HepG2 (cell line): ENCODE results near the gene CLEC20A. TPM values are rescaled to one million over a fixed set of nuclear protein-coding genes. Genes with fewer than 3 reads are reported as not detected.

ENCODE experiments used
- ATAC-seq: fragments of 200-7000 bp; cut with Tn5 transposase; 3 replicates; pipeline ENCODE4 v1.9.1; 2020; ENCODE audit warnings: mild to moderate bottlenecking, moderate library complexity
- BruUV-seq: library from RNA; stranded (reverse); fragments of 400-500 nt; replicated peaks from 2 replicates; lab custom pipeline; 2021; lab: Mats Ljungman, UMichigan
- CTCF ChIA-PET: fragments of 300-600 bp; formaldehyde crosslinking; extraction: SDS; loops from one replicate; lab custom pipeline; 2021; ENCODE audit warnings: low total read pairs, inconsistent platforms, low intra/inter-chr PET ratio; lab: Yijun Ruan, JAX
- POLR2A ChIA-PET: fragments of 350-600 bp; sonication (Branson Sonifier 250); formaldehyde crosslinking; loops from one replicate; lab custom pipeline; 2020; ENCODE audit warnings: antibody characterized with exemption, inconsistent platforms; lab: Yijun Ruan, JAX
- DNase-seq: peaks from one replicate; pipeline ENCODE4 v3.0.0-alpha.2; 2015; ENCODE audit warnings: low spot score
- FAIRE-seq: peaks from 3 replicates; lab custom pipeline; 2011; peaks lifted over from hg19 to GRCh38; lab: Jason Lieb, UNC
- H2AFZ ChIP-seq: one replicate; pipeline ENCODE4 v1.6.1; 2011; ENCODE audit warnings: low read length, inconsistent platforms
- H3K27ac ChIP-seq: fragments of 300-600 bp; 3 replicates; pipeline ENCODE4 v1.8.0; 2011; ENCODE audit warnings: mixed run types, mild to moderate bottlenecking, mixed read lengths, low read length, inconsistent platforms; ENCODE audit not compliant: insufficient read depth; ENCODE audit errors: extremely low read length
- H3K27me3 ChIP-seq, 2 experiments: fragments of 200-600 bp in 1 of 2; 2 replicates in 1 of 2; 3 replicates in 1 of 2; pipeline versions ENCODE4 v1.6.0 to v1.8.0; 2011; ENCODE audit warnings: low read length in 2 of 2, mild to moderate bottlenecking in 2 of 2, moderate library complexity in 2 of 2, inconsistent platforms in 1 of 2; ENCODE audit not compliant: insufficient read depth in 2 of 2, control insufficient read depth in 1 of 2
- H3K36me3 ChIP-seq, 2 experiments: fragments of 200-600 bp in 1 of 2; replicated peaks in 1 of 2; 2 replicates in 1 of 2; 3 replicates in 1 of 2; pipeline versions ENCODE4 v1.5.1 to v1.8.0; 2011; ENCODE audit warnings: low read length in 2 of 2, inconsistent platforms in 1 of 2; ENCODE audit not compliant: insufficient read depth in 2 of 2, control insufficient read depth in 1 of 2
- H3K4me1 ChIP-seq: 2 replicates; pipeline ENCODE4 v1.5.1; 2012; ENCODE audit warnings: low read length, inconsistent platforms; ENCODE audit not compliant: insufficient read depth
- H3K4me2 ChIP-seq: 2 replicates; pipeline ENCODE4 v1.6.0; 2011; ENCODE audit warnings: low read depth, low read length, inconsistent platforms
- H3K4me3 ChIP-seq, 3 experiments: fragments of 200-600 bp in 1 of 3; sonication (generic), shearing (Covaris generic) in 1 of 3; replicated peaks in 1 of 3; 2 replicates each; pipeline ENCODE4 v1.5.1; 2011 to 2016; ENCODE audit warnings: low read length in 3 of 3, inconsistent platforms in 2 of 3, low read depth in 2 of 3, mild to moderate bottlenecking in 2 of 3, control low read depth in 1 of 3, mixed read lengths in 1 of 3; ENCODE audit not compliant: insufficient read depth in 1 of 3
- H3K79me2 ChIP-seq: one replicate; pipeline ENCODE4 v1.6.1; 2011; ENCODE audit warnings: low read length, inconsistent platforms; ENCODE audit not compliant: insufficient read depth
- H3K9ac ChIP-seq: 2 replicates; pipeline ENCODE4 v1.6.0; 2011; ENCODE audit warnings: mild to moderate bottlenecking, low read depth, low read length, inconsistent platforms; ENCODE audit not compliant: insufficient read depth
- H3K9me3 ChIP-seq: 2 replicates; pipeline ENCODE4 v1.5.1; 2012; ENCODE audit warnings: mild to moderate bottlenecking, low read length
- H4K20me1 ChIP-seq: 2 replicates; pipeline ENCODE4 v1.6.0; 2011; ENCODE audit warnings: inconsistent platforms, mild to moderate bottlenecking, low read length, moderate library complexity; ENCODE audit not compliant: insufficient read depth
- PATZ1 ChIP-seq: sonication (generic); formaldehyde crosslinking; IDR thresholded peaks from 2 replicates; pipeline ENCODE4 v1.4.0; 2020; ENCODE audit warnings: missing genetic modification reagents
- ZNF770 ChIP-seq: sonication (generic); formaldehyde crosslinking; IDR thresholded peaks from 2 replicates; pipeline ENCODE4 v1.5.0; 2020; ENCODE audit warnings: mild to moderate bottlenecking, missing genetic modification reagents
- WGBS: methylation state at CpG from one replicate; pipeline ENCODE4 v1.1.6; 2017; ENCODE audit warnings: low lambda C conversion rate; 5-methylcytosine and 5-hydroxymethylcytosine counted together
- in situ Hi-C: cut with HindIII; loops from 2 replicates; pipeline ENCODE4 v1.10.0; 2017; ENCODE audit warnings: low pct_unique_long_range_greater_than_20kb; ENCODE audit not compliant: extremely low pct_ligation_motif_present
- intact Hi-C: fragments of 100-400 bp; cut with micrococcal nuclease; formaldehyde crosslinking; loops from one replicate; pipeline ENCODE4 v1.10.0; 2022; ENCODE audit not compliant: unreplicated experiment
- polyA plus RNA-seq, 8 experiments: library from polyadenylated mRNA; depleted of rRNA in 3 of 8; stranded (reverse) in 7 of 8; unstranded in 1 of 8; fragments of >200 nt; fragmentation: Illumina TruSeq in 4 of 8; extraction: Trizol in 4 of 8; gene quantifications; 2 replicates each; pipeline versions ENCODE4 v1.2.1 to v1.2.3, GENCODE V29; 2011 to 2016; ENCODE audit warnings: low read depth in 4 of 8, missing spikeins in 1 of 8, mixed read lengths in 1 of 8; ENCODE audit not compliant: insufficient read depth in 1 of 8
- total RNA-seq, 5 experiments: library from RNA; depleted of rRNA; stranded (reverse); fragments of >200 nt; fragmentation: Illumina TruSeq; extraction: Trizol; gene quantifications; 2 replicates each; pipeline ENCODE4 v1.2.3, GENCODE V29; 2016; ENCODE audit warnings: low read depth in 1 of 5

CLEC20A gene
- total and polyA plus RNA-seq, 2 of the 13 experiments (the other 11 are each of a cell fraction or from before 2014, with no cell fraction given) = not detected

GRCh38 chr1:178533121-178533946 lies 36.6 kb upstream of the CLEC20A start:
- H4K20me1 ChIP-seq = no peaks in the 10 kb centered on the region
- H3K27me3 ChIP-seq = peaks cover 0 to 9% of the 10 kb centered on the region in 2 experiments; a peak in 1 of 5 replicates
- no peak for DNase-seq
- ChIA-PET POLR2A (no interaction called here), CTCF (interaction anchor here (1.8 to 3.4 kb wide), 3 partner anchors 9 to 469 kb away, joined by 8 to 15 read pairs (median 13); no protein-coding TSS in a partner anchor)
- H3K36me3 ChIP-seq = no peaks in the 10 kb centered on the region
- H3K9me3 ChIP-seq = no peaks in the 10 kb centered on the region
- 0 out of 2 replicates have a peak, but pooled peaks have one; percentile 14 for TF ChIP-seq ZNF770
- no peak for TF ChIP-seq PATZ1
- H3K79me2 ChIP-seq = no peaks in the 10 kb centered on the region
- H3K27ac ChIP-seq = no peak overlapping the region
- WGBS = 50% methylated on average over 9 of the region's 9 CpGs
- no peak overlapping the region for H3K9ac ChIP-seq
- intact Hi-C loops = loop anchor here (10.0 kb wide), 1 partner anchor 251 kb away; no protein-coding TSS in a partner anchor
- in situ Hi-C loops = loop anchor here (5.0 kb wide), 3 partner anchors 219 to 469 kb away; no protein-coding TSS in a partner anchor
- no TSS peak for BruUV-seq
- H2AFZ ChIP-seq = no peak overlapping the region
- FAIRE-seq = no peak
- ATAC-seq = no peak
- H3K4me1 ChIP-seq = peaks cover 67% of the 10 kb centered on the region
- H3K4me3 ChIP-seq = no peak overlapping the region
- no peak overlapping the region for H3K4me2 ChIP-seq
